Ramos (cell line): ENCODE data around the gene CCDC90B.
"Not testable (repeated sequence)": the region's sequence is repeated elsewhere in the genome, so short reads cannot be mapped to it uniquely, and the experiment has no call there.

Experiments
- in situ Hi-C: fragments of 300-500 bp; cut with MboI; formaldehyde crosslinking; loops from one replicate; pipeline ENCODE4 v1.14.3; 2022; ENCODE audit warnings: low sequenced_read_pairs; ENCODE audit not compliant: unreplicated experiment

Gene CCDC90B

GRCh38 chr11:83292709-83293456 lies 6.7 kb upstream of the CCDC90B start:
- in situ Hi-C loops, result loop anchor here (10.0 kb wide), 1 partner anchor 422 kb away; no protein-coding TSS in a partner anchor

GRCh38 chr11:83287631-83288030 lies 1.5 kb upstream of the CCDC90B start:
- in situ Hi-C loops, result loop anchor here (10.0 kb wide), 1 partner anchor 383 kb away; the partner anchor contains the start of genes DDIAS and PRCP

GRCh38 chr11:83285151-83285770 lies 906 bp downstream of the CCDC90B start:
- in situ Hi-C loops, result loop anchor here (10.0 kb wide), 1 partner anchor 380 kb away; the partner anchor contains the start of genes DDIAS and PRCP

DNA sequence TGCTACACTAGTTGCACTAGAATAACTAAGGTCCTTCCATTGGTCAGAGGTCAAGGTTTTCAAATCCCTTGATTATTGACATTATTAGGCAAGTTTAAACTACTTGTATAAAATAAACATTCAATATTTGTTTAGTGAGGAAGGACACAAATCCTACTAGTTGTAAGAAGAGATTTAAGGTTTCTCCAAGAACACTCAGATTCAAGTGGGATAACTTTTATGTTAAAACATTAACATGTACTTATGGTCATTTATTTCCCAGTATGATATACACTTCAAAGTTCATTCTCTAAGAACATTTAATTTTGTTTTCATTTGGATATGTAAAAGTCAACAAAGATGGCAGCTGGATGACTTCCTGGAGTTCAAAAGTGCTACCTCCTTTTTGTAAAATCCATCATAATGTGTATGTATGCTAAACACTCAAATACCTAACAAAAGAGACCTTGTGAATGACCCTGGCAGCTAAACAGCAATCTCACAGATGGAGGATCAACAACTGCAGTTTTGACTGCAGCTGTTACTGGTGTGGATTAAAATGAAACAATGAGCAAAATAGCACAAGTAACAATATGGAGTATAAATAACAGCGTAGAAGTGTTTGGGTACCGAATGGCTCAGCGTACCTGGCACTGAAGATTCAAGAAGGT lies 1.5 kb downstream of the CCDC90B start:
- in situ Hi-C loops, result loop anchor here (10.0 kb wide), 1 partner anchor 380 kb away; the partner anchor contains the start of genes DDIAS and PRCP

DNA sequence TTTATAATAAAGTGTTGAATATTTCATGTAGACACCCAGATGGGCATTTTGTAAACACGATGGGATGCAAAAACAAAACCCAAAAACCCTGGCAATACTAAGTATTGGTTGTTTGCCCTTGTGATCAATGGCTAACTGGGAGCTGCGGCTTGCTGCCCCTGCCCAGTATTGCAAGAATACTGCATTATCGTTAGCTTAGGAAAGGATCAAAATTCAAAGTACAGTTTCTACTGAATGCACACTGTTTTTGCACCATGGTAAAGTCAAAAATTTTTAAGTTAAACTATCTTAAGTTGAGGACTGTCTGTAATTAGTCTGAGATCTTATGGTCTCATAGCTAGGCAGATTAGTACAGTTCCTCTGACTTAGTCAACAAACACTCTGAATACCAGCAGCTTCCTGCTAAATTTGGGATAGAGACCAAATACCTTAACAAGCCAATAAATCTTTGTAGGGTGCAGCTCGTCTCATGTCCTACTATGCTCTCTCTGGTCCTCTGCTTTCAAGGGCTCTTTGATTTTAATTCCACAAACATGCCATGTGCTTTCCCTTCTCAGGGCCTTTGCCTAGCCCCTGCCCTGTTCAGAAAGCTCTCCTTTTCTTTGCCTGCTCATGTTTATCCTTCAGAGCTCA lies 4.0 kb downstream of the CCDC90B start:
- in situ Hi-C loops, result loop anchor here (10.0 kb wide), 1 partner anchor 377 kb away; the partner anchor contains the start of genes DDIAS and PRCP

DNA sequence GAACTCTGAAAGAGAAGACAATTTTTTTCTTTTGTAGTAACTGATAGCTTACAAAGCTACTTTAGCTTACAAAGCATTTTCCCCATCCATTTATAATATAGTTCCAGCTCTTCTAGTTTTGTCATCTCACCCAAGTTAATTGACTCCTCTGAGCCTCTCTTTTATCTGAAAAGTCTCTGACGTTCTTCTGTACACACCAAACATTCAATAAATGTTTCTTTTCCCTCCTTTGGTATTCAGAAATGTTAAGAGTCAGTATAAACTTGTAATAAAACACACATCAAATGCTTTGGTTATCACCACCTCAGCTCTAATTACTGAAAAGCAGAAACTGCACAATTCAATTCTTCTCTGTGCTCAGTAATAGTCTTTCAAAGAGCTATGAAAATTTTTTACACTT lies 5.9 kb downstream of the CCDC90B start:
- in situ Hi-C loops, result loop anchor here (10.0 kb wide), 1 partner anchor 375 kb away; the partner anchor contains the start of genes DDIAS and PRCP

- in situ Hi-C loops, result no loop called here
These were observed 7.8 kb downstream of the CCDC90B start for GRCh38 chr11:83278351-83278750.

GRCh38 chr11:83275888-83276641 lies 10.1 kb downstream of the CCDC90B start:
- in situ Hi-C loops, result no loop called here

- in situ Hi-C loops, result no loop called here
These were observed 13.5 kb downstream of the CCDC90B start for GRCh38 chr11:83272627-83273026.

DNA sequence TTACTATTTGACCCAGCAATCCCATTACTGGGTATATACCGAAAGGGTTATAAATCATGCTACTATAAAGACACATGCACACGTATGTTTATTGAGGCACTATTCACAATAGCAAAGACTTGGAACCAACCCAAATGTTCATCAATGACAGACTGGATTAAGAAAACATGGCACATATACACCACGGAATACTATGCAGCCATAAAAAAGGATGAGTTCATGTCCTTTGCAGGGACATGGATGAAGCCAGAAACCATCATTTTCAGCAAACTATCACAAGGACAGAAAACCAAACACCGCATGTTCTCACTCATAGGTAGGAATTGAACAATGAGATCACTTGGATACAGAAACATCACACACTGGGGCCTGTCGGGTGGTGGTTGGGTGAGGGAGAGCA lies 14.4 kb downstream of the CCDC90B start:
- in situ Hi-C loops, result not testable (repeated sequence)

GRCh38 chr11:83269080-83269479 lies 17.1 kb downstream of the CCDC90B start:
- in situ Hi-C loops, result not testable (repeated sequence)

- in situ Hi-C loops, result no loop called here
These were observed 20.8 kb downstream of the CCDC90B start for GRCh38 chr11:83265331-83265730.

DNA sequence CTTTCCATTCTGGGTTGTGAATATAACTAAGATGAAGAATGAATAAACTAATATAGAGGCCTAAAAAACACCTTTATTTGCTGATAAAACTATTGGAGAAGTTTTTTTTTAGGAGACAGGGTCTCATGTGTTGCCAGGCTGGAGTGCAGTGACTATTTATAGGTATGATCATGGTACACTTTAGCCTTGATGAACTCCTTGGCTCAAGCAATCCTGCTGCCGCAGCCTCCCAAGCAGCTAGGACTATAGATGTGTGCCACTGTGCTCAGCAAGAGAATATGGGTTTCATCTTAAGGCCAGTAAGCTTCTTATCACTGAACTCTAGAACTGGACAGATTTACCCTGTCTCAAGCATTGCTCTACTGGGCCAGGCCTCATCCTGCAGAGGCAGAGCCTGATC lies 26.6 kb downstream of the CCDC90B start:
- in situ Hi-C loops, result loop anchor here (10.0 kb wide), 1 partner anchor 355 kb away; the partner anchor contains the start of genes DDIAS and PRCP

GRCh38 chr11:83257761-83258168 lies 28.4 kb downstream of the CCDC90B start:
- in situ Hi-C loops, result loop anchor here (10.0 kb wide), 1 partner anchor 353 kb away; the partner anchor contains the start of genes DDIAS and PRCP

DNA sequence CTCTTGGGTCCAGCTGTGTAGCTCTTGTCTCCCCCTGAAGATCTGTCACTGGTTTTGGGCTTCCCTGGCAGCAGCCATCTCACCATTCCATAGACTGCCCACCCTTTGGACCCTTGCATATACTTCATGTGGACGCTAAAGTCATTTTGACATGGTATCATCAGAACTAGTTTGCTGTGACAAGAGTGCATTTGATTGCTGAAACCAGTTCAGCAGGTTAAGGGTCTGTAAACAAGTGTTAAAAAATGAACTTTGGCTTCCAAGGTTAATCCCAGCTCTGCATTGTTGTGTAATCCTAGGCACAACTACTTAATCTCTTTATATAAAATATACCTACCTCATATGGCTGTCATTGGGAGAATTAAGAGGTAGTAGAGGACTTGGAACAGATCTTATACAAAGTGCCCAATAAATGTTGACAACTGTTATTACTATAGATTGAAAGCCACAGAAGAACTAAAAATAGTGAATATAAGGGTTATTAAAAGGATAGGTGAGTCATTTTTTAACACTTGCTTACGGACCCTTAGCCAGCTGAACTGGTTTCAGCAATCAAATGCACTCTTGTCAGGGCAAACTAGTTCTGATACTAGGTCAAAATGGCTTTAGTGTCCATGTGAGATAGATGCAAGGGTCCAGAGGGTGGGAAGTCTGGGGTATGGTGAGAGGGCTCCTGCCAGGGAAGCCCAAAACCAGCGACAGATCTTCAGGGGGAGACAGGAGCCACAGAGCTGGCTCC lies 29.4 kb downstream of the CCDC90B start:
- in situ Hi-C loops, result loop anchor here (10.0 kb wide), 1 partner anchor 352 kb away; the partner anchor contains the start of genes DDIAS and PRCP

DNA sequence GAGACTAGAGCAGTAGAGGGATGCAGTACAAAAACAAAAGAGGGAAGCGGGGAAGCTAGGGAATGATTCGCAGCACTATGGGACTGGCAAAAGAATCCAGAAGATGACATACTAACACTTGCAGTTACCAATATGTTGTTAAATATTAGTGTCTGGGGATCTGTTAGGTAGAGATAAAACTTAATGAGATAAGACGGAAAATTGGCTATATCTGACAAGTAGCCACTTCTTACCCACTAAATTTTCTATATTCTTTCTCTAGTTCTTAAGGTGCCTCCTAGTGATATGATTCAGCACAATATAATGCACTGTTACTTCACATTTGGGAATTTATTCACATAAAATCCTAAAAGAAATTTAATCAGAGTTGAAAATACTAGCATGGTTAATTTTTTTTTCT lies 30.8 kb downstream of the CCDC90B start:
- in situ Hi-C loops, result loop anchor here (10.0 kb wide), 1 partner anchor 351 kb away; the partner anchor contains the start of genes DDIAS and PRCP

GRCh38 chr11:83252941-83253340 lies 33.2 kb downstream of the CCDC90B start:
- in situ Hi-C loops, result loop anchor here (10.0 kb wide), 1 partner anchor 348 kb away; the partner anchor contains the start of genes DDIAS and PRCP

DNA sequence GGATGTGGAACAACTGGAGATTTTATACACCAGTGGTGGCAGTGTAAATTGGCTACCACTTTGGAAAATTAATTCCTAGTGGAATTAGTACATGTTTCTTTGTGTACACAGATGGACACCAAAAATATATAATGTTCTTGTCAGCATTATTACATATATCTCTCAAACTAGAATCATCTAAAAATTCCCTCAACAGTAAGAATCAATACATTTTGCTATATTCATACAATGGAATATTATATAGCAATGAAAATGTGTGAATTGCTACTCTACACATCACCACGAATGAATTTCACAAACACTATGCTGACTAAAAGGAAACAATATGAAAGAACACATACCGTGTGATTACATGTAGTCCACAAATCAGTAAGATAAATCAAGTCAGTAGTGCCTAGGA lies 33.9 kb downstream of the CCDC90B start:
- in situ Hi-C loops, result loop anchor here (10.0 kb wide), 1 partner anchor 347 kb away; the partner anchor contains the start of genes DDIAS and PRCP
